ENCODE results near the gene TMEM14C.
"Not testable (repeated sequence)": the region's sequence is repeated elsewhere in the genome, so short reads cannot be mapped to it uniquely, and the experiment has no call there.

TMEM14C gene

DNA sequence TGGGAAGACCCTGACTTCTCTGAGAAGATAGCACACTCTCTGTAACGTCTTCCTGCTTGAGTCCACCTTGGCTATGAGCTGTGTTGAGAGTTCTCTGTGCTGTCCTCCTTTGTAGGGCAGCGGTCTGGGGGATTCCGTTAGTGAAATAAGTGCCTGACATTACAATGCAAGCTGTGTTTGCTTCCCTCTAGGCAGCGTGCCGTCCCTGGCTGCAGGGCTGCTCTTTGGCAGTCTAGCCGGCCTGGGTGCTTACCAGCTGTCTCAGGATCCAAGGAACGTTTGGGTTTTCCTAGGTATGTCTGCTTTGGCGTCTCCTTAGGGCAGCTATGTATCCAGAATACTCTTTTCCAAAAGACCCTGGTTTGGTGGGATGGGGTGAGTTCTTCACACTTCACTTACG is 2.8 kb downstream of the TMEM14C start:
- TF ChIP-seq, protein P1, sequence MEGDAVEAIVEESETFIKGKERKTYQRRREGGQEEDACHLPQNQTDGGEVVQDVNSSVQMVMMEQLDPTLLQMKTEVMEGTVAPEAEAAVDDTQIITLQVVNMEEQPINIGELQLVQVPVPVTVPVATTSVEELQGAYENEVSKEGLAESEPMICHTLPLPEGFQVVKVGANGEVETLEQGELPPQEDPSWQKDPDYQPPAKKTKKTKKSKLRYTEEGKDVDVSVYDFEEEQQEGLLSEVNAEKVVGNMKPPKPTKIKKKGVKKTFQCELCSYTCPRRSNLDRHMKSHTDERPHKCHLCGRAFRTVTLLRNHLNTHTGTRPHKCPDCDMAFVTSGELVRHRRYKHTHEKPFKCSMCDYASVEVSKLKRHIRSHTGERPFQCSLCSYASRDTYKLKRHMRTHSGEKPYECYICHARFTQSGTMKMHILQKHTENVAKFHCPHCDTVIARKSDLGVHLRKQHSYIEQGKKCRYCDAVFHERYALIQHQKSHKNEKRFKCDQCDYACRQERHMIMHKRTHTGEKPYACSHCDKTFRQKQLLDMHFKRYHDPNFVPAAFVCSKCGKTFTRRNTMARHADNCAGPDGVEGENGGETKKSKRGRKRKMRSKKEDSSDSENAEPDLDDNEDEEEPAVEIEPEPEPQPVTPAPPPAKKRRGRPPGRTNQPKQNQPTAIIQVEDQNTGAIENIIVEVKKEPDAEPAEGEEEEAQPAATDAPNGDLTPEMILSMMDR (IDR thresholded peaks at IDR 0.05; ENCODE audit: control extremely low read depth, extremely low read depth, low read depth, missing control alignments): no peak
- no peak for DNase-seq (ENCODE audit: extremely low spot score)
- ChIA-PET CTCF (interaction anchor here (1.3 kb wide), 1 partner anchor 34 kb away, joined by 3 read pairs; no protein-coding TSS in a partner anchor), POLR2A (no interaction called here)

DNA sequence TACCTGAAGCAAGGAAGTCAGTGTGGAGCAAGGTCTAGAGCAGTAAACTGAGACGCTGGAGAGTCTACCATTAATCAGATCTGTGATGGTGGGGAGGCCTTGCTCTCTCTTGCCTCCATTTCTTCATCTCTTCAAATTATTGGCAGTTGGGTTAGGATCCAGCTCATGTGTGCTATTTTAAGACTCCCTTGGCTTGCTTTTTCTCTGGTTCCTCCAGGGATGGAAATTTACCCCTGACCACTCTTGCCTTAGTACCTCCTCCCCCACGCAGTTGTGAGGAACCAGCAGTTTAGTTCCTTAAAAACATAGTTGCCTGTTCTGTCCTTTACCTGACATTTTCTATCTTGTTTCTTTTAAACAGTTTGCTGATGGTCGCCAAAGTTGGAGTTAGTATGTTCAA is 7.4 kb downstream of the TMEM14C start:
- DNase-seq (ENCODE audit: extremely low spot score): no peak
- ChIA-PET CTCF (interaction anchor here (1.8 kb wide), 1 partner anchor 252 kb away, joined by 4 read pairs; no protein-coding TSS in a partner anchor), POLR2A (no interaction called here)
- TF ChIP-seq, protein P1 (IDR thresholded peaks at IDR 0.05; ENCODE audit: control extremely low read depth, extremely low read depth, low read depth, missing control alignments): no peak

- DNase-seq (ENCODE audit: extremely low spot score): no peak
- POLR2A ChIA-PET: no interaction called here
- TF ChIP-seq, protein P1 (IDR thresholded peaks at IDR 0.05; ENCODE audit: control extremely low read depth, extremely low read depth, low read depth, missing control alignments): no peak
- CTCF ChIA-PET: interaction anchor here (1.0 to 1.6 kb wide), 4 partner anchors 8 to 13 kb away, joined by 3 to 4 read pairs (median 3); partner anchors contain the start of gene TMEM14C
These were observed 10.4 kb downstream of the TMEM14C start for GRCh38 chr6:10733151-10733715.

- no peak for DNase-seq (ENCODE audit: extremely low spot score)
- TF ChIP-seq, protein P1 (IDR thresholded peaks at IDR 0.05; ENCODE audit: control extremely low read depth, extremely low read depth, low read depth, missing control alignments): no peak
- CTCF ChIA-PET: interaction anchor here (1.2 kb wide), 1 partner anchor 8 kb away, joined by 3 read pairs; no protein-coding TSS in a partner anchor
- POLR2A ChIA-PET: no interaction called here
These were observed 11.0 kb downstream of the TMEM14C start for GRCh38 chr6:10733863-10734262.

DNA sequence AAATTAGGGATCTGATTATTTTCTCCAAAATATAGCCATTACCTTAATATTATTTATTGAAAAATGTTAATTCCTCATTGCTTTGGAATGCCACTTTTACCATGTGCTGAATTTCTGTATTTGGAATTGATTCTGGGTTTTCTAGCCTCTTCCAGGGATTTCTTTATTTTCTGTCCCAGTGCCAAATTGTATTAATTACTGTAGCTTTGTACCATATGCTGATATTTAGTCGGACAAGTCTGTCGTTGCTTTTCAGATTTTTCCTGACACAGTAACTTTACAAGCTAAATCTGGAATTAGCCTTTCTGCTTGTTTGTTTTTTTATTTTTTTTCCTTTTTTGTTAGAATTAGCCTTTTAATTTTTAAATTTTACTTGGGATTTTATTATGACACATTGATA is 13.9 kb downstream of the TMEM14C start:
- no peak for DNase-seq (ENCODE audit: extremely low spot score)
- TF ChIP-seq, protein P1 (IDR thresholded peaks at IDR 0.05; ENCODE audit: control extremely low read depth, extremely low read depth, low read depth, missing control alignments): no peak
- ChIA-PET POLR2A (no interaction called here), CTCF (interaction anchor here (0.8 to 2.5 kb wide), 5 partner anchors 9 to 258 kb away, joined by 3 to 11 read pairs (median 6); partner anchors contain the start of gene TMEM14C)

DNA sequence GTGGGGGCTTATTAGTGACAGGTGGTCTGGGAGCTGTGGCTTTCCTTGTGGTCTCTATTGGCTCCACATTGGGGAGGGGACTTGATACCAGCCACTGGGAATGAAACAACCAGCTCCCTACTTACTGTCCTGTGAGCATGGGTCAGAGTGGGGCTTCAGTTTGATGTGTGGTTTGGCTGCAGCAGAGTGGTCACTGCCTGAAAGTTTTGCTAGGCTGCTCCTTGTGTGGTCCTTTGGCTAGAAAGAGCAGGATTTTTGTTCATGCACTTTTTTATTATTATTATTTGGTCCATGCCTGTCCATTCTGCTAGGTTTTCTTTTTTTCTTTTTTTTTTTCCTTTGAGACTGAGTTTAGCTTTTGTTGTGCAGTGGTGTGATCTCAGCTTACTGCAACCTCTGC is 17.2 kb downstream of the TMEM14C start:
- TF ChIP-seq, protein P1 (IDR thresholded peaks at IDR 0.05; ENCODE audit: control extremely low read depth, extremely low read depth, low read depth, missing control alignments): no peak
- DNase-seq (ENCODE audit: extremely low spot score): no peak
- ChIA-PET CTCF (no interaction called here), POLR2A (no interaction called here)

DNA sequence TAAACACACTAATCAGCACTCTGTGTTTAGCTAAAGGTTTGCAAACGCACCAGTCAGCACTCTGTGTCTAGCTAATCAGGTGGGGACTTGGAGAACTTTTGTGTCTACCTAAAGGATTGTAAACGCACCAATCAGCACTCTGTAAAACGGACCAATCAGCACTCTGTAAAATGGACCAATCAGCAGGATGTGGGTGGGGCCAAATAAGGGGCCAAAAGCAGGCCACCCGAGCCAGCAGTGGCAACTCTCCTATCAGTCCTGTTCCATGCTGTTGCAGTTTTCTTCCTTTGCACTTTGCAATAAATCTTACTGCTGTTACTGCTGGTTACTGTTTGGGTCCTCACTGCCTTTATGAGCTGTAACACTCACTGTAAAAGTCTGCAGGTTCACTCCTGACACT is 18.8 kb downstream of the TMEM14C start:
- POLR2A ChIA-PET; DNase-seq (ENCODE audit: extremely low spot score): not testable (repeated sequence)
- CTCF ChIA-PET: interaction anchor here (0.7 to 2.4 kb wide), 5 partner anchors 8 to 21 kb away, joined by 3 to 8 read pairs (median 3); no protein-coding TSS in a partner anchor
